Muscle layer of duodenum (tissue), 2 donors: Measurements from ENCODE around the gene PTPRN2.

Experiments used
- H3K27ac ChIP-seq: one replicate; pipeline ENCODE4 v1.7.0; 2013; ENCODE audit warnings: mild to moderate bottlenecking, low read length
- H3K27me3 ChIP-seq: one replicate; pipeline ENCODE4 v1.7.0; 2013; ENCODE audit warnings: low read depth, mild to moderate bottlenecking, control low read depth, low read length
- H3K36me3 ChIP-seq, 2 donors: one replicate each; pipeline ENCODE4 v1.7.0; 2013; ENCODE audit warnings: low read length in 2 of 2, control low read depth in 1 of 2, mild to moderate bottlenecking in 1 of 2; ENCODE audit not compliant: insufficient read depth in 2 of 2, control insufficient read depth in 1 of 2
- H3K4me1 ChIP-seq, 2 donors: one replicate each; pipeline ENCODE4 v1.7.0; 2013; ENCODE audit warnings: low read length in 2 of 2, mild to moderate bottlenecking in 2 of 2, control low read depth in 1 of 2, moderate library complexity in 1 of 2; ENCODE audit not compliant: insufficient read depth in 2 of 2, control insufficient read depth in 1 of 2
- H3K4me3 ChIP-seq, 2 donors: one replicate each; pipeline ENCODE4 v1.7.0; 2013; ENCODE audit warnings: low read length in 2 of 2, low read depth in 1 of 2, mild to moderate bottlenecking in 1 of 2
- H3K9me3 ChIP-seq, 2 donors: one replicate each; pipeline ENCODE4 v1.7.0; 2013; ENCODE audit warnings: low read length in 2 of 2, control low read depth in 1 of 2, mild to moderate bottlenecking in 1 of 2; ENCODE audit not compliant: control insufficient read depth in 1 of 2
- donor health status: healthy.

PTPRN2 gene

GRCh38 chr7:157991351-157991750 lies 596.3 kb downstream of the PTPRN2 start:
- no peak overlapping the region for H3K4me3 ChIP-seq
- no peaks in the 10 kb centered on the region for H3K9me3 ChIP-seq
- no peaks in the 10 kb centered on the region for H3K36me3 ChIP-seq
- H3K27me3 ChIP-seq: no peaks in the 10 kb centered on the region
- H3K27ac ChIP-seq: no peak overlapping the region
- no peaks in the 10 kb centered on the region for H3K4me1 ChIP-seq

- no peaks in the 10 kb centered on the region for H3K9me3 ChIP-seq
- H3K36me3 ChIP-seq: no peaks in the 10 kb centered on the region
- no peaks in the 10 kb centered on the region for H3K27me3 ChIP-seq
- no peaks in the 10 kb centered on the region for H3K4me1 ChIP-seq
- H3K4me3 ChIP-seq: no peak overlapping the region
- no peak overlapping the region for H3K27ac ChIP-seq
Observed at GRCh38 chr7:157990881-157991250, 596.8 kb downstream of the PTPRN2 start.

- H3K27me3 ChIP-seq: no peaks in the 10 kb centered on the region
- no peak overlapping the region for H3K27ac ChIP-seq
- H3K4me1 ChIP-seq: no peaks in the 10 kb centered on the region
- no peaks in the 10 kb centered on the region for H3K9me3 ChIP-seq
- no peak overlapping the region for H3K4me3 ChIP-seq
- no peaks in the 10 kb centered on the region for H3K36me3 ChIP-seq
Observed at GRCh38 chr7:157990226-157990880, 597.3 kb downstream of the PTPRN2 start.

- no peaks in the 10 kb centered on the region for H3K36me3 ChIP-seq
- H3K27ac ChIP-seq: no peak overlapping the region
- no peak overlapping the region for H3K4me3 ChIP-seq
- H3K27me3 ChIP-seq: no peaks in the 10 kb centered on the region
- H3K9me3 ChIP-seq: no peaks in the 10 kb centered on the region
- H3K4me1 ChIP-seq: no peaks in the 10 kb centered on the region
Observed at GRCh38 chr7:157989589-157989988, 598.0 kb downstream of the PTPRN2 start.

- Histone ChIP-seq H3K9me3 (no peaks in the 10 kb centered on the region), H3K4me3 (no peak overlapping the region), H3K36me3 (no peaks in the 10 kb centered on the region), H3K4me1 (no peaks in the 10 kb centered on the region), H3K27me3 (no peaks in the 10 kb centered on the region), H3K27ac (no peak overlapping the region)
Observed at GRCh38 chr7:157987906-157988305, 599.7 kb downstream of the PTPRN2 start.

GRCh38 chr7:157986051-157986450 lies 601.6 kb downstream of the PTPRN2 start:
- Histone ChIP-seq H3K9me3 (no peaks in the 10 kb centered on the region), H3K4me3 (no peak overlapping the region), H3K4me1 (no peaks in the 10 kb centered on the region), H3K27ac (no peak overlapping the region), H3K36me3 (no peaks in the 10 kb centered on the region), H3K27me3 (no peaks in the 10 kb centered on the region)

- no peaks in the 10 kb centered on the region for H3K4me1 ChIP-seq
- H3K36me3 ChIP-seq: no peaks in the 10 kb centered on the region
- no peak overlapping the region for H3K27ac ChIP-seq
- no peaks in the 10 kb centered on the region for H3K9me3 ChIP-seq
- no peaks in the 10 kb centered on the region for H3K27me3 ChIP-seq
- H3K4me3 ChIP-seq: no peak overlapping the region
Observed at GRCh38 chr7:157985636-157986035, 602.0 kb downstream of the PTPRN2 start.

- H3K27me3 ChIP-seq: no peaks in the 10 kb centered on the region
- H3K36me3 ChIP-seq: no peaks in the 10 kb centered on the region
- no peaks in the 10 kb centered on the region for H3K4me1 ChIP-seq
- H3K4me3 ChIP-seq: no peak overlapping the region
- no peak overlapping the region for H3K27ac ChIP-seq
- no peaks in the 10 kb centered on the region for H3K9me3 ChIP-seq
Observed at GRCh38 chr7:157984423-157985163, 603.0 kb downstream of the PTPRN2 start.

- no peak overlapping the region for H3K4me3 ChIP-seq
- H3K4me1 ChIP-seq: no peaks in the 10 kb centered on the region
- H3K27me3 ChIP-seq: no peaks in the 10 kb centered on the region
- H3K9me3 ChIP-seq: no peaks in the 10 kb centered on the region
- no peaks in the 10 kb centered on the region for H3K36me3 ChIP-seq
- H3K27ac ChIP-seq: no peak overlapping the region
Observed at GRCh38 chr7:157983502-157984422, 603.9 kb downstream of the PTPRN2 start.

- H3K4me3 ChIP-seq: no peak overlapping the region
- H3K27ac ChIP-seq: no peak overlapping the region
- H3K27me3 ChIP-seq: no peaks in the 10 kb centered on the region
- no peaks in the 10 kb centered on the region for H3K4me1 ChIP-seq
- no peaks in the 10 kb centered on the region for H3K9me3 ChIP-seq
- no peaks in the 10 kb centered on the region for H3K36me3 ChIP-seq
Observed at GRCh38 chr7:157981778-157982177, 605.8 kb downstream of the PTPRN2 start.

GRCh38 chr7:157980774-157981173 lies 606.8 kb downstream of the PTPRN2 start:
- no peak overlapping the region for H3K4me3 ChIP-seq
- no peak overlapping the region for H3K27ac ChIP-seq
- H3K27me3 ChIP-seq: no peaks in the 10 kb centered on the region
- no peaks in the 10 kb centered on the region for H3K4me1 ChIP-seq
- no peaks in the 10 kb centered on the region for H3K9me3 ChIP-seq
- H3K36me3 ChIP-seq: no peaks in the 10 kb centered on the region
